ENCODE measurements around the gene NKRF. TPM values are rescaled to one million over a fixed set of nuclear protein-coding genes. Genes with fewer than 3 reads are reported as not detected.

NKRF gene
- total RNA-seq, 2 experiments from 2014 or later = 22.3 to 23.5 TPM

GRCh38 chrX:119607018-119607389 is 780 bp upstream of the NKRF start:
- intact Hi-C loops (cut with micrococcal nuclease) = loop anchor here (10.0 kb wide), 2 partner anchors 92 to 148 kb away; partner anchors contain the start of gene SOWAHD
- H3K36me3 Mint-ChIP-seq (ENCODE audit: low read depth) = peaks cover 16% of the 10 kb centered on the region
- ATAC-seq (no peak), DNase-seq (no peak)
- peak overlapping the region; percentile 95 for H3K27ac Mint-ChIP-seq
- no peaks in the 10 kb centered on the region for H3K27me3 Mint-ChIP-seq
- no peaks in the 10 kb centered on the region for H3K9me3 Mint-ChIP-seq
- TF ChIP-seq CTCF (IDR thresholded peaks at IDR 0.05) = no peak
- H3K4me1 Mint-ChIP-seq (ENCODE audit: low read depth) = peaks cover 29% of the 10 kb centered on the region
- ChIA-PET POLR2A (interaction anchor here (1.6 to 3.5 kb wide), 5 partner anchors 10 to 184 kb away, joined by 4 to 11 read pairs (median 6); partner anchors contain the start of genes RPL39 and UBE2A), CTCF (interaction anchor here (1.1 to 1.9 kb wide), 3 partner anchors 12 to 147 kb away, joined by 4 to 5 read pairs (median 5); no protein-coding TSS in a partner anchor)
- peak overlapping the region; percentile 88 for H3K4me3 Mint-ChIP-seq

GRCh38 chrX:119605464-119606279 is 552 bp downstream of the NKRF start:
- TF ChIP-seq CTCF (IDR thresholded peaks at IDR 0.05) = no peak
- H3K4me1 Mint-ChIP-seq (ENCODE audit: low read depth) = peaks cover 33% of the 10 kb centered on the region
- CTCF ChIA-PET = interaction anchor here (1.1 to 1.9 kb wide), 4 partner anchors 14 to 148 kb away, joined by 4 to 5 read pairs (median 5); partner anchors contain the start of gene SEPTIN6
- H3K36me3 Mint-ChIP-seq (ENCODE audit: low read depth) = peaks cover 19% of the 10 kb centered on the region
- POLR2A ChIA-PET = interaction anchor here (0.7 to 3.5 kb wide), 12 partner anchors 11 to 186 kb away, joined by 3 to 11 read pairs (median 4); partner anchors contain the start of genes RPL39, STEEP1 and UBE2A
- peak overlapping the region; percentile 95 for H3K27ac Mint-ChIP-seq
- peak overlapping the region; percentile 88 for H3K4me3 Mint-ChIP-seq
- no peaks in the 10 kb centered on the region for H3K9me3 Mint-ChIP-seq
- DNase-seq (peak; percentile 60), ATAC-seq (peak; percentile 50)
- intact Hi-C loops (cut with micrococcal nuclease) = loop anchor here (10.0 kb wide), 2 partner anchors 91 to 149 kb away; partner anchors contain the start of gene SOWAHD
- no peaks in the 10 kb centered on the region for H3K27me3 Mint-ChIP-seq

- no peak for TF ChIP-seq CTCF (IDR thresholded peaks at IDR 0.05)
Observed at GRCh38 chrX:119604766-119605463, 1.3 kb downstream of the NKRF start.

GRCh38 chrX:119602701-119603255 is 3.4 kb downstream of the NKRF start:
- Mint-ChIP-seq H3K4me1 (ENCODE audit: low read depth) (peaks cover 43% of the 10 kb centered on the region), H3K36me3 (ENCODE audit: low read depth) (peaks cover 26% of the 10 kb centered on the region), H3K27me3 (no peaks in the 10 kb centered on the region), H3K9me3 (no peaks in the 10 kb centered on the region), H3K4me3 (no peak overlapping the region), H3K27ac (no peak overlapping the region)
- no peak for ATAC-seq
- intact Hi-C loops (cut with micrococcal nuclease) = loop anchor here (10.0 kb wide), 2 partner anchors 88 to 152 kb away; partner anchors contain the start of gene SOWAHD
- POLR2A ChIA-PET = interaction anchor here (1.0 to 1.8 kb wide), 2 partner anchors 28 to 88 kb away, joined by 3 to 5 read pairs; no protein-coding TSS in a partner anchor
- no peak for DNase-seq
- TF ChIP-seq CTCF (IDR thresholded peaks at IDR 0.05) = no peak
- CTCF ChIA-PET = interaction anchor here (1.3 kb wide), 1 partner anchor 152 kb away, joined by 4 read pairs; no protein-coding TSS in a partner anchor

More at GRCh38 chrX:119604766-119605463, 1.3 kb downstream of the NKRF start:
- Mint-ChIP-seq H3K4me1 (ENCODE audit: low read depth) (peaks cover 36% of the 10 kb centered on the region), H3K4me3 (peak overlapping the region; percentile 88), H3K36me3 (ENCODE audit: low read depth) (peaks cover 20% of the 10 kb centered on the region), H3K9me3 (no peaks in the 10 kb centered on the region), H3K27ac (peak overlapping the region; percentile 84), H3K27me3 (no peaks in the 10 kb centered on the region)
- CTCF ChIA-PET = interaction anchor here (1.9 kb wide), 1 partner anchor 88 kb away, joined by 5 read pairs; the partner anchor contains the start of gene SEPTIN6
- intact Hi-C loops (cut with micrococcal nuclease) = loop anchor here (10.0 kb wide), 2 partner anchors 90 to 150 kb away; partner anchors contain the start of gene SOWAHD
- DNase-seq (peak; percentile 10), ATAC-seq (no peak)
- POLR2A ChIA-PET = interaction anchor here (1.0 to 3.5 kb wide), 3 partner anchors 12 to 86 kb away, joined by 4 to 11 read pairs (median 5); no protein-coding TSS in a partner anchor
